H7 (cell line): ENCODE data around the gene SFXN3. TPM values are rescaled to one million over a fixed set of nuclear protein-coding genes. Genes with fewer than 3 reads are reported as not detected.

Experiments used
- DNase-seq: peaks from one replicate; pipeline ENCODE4 v3.0.0; 2012
- H3K27me3 ChIP-seq: 2 replicates; pipeline ENCODE4 v1.6.0; 2011; ENCODE audit warnings: mild to moderate bottlenecking, low read length; ENCODE audit not compliant: control insufficient read depth, insufficient read depth
- H3K36me3 ChIP-seq: replicated peaks from 2 replicates; pipeline ENCODE4 v1.5.1; 2011; ENCODE audit warnings: low read length; ENCODE audit not compliant: control insufficient read depth, insufficient read depth
- H3K4me3 ChIP-seq: 2 replicates; pipeline ENCODE4 v1.5.1; 2011; ENCODE audit warnings: low read depth, mild to moderate bottlenecking, control low read depth, low read length, moderate library complexity; ENCODE audit not compliant: insufficient read depth
- total RNA-seq: library from RNA; depleted of rRNA; stranded (reverse); fragments of >200 nt; shearing (Covaris generic); gene quantifications from 2 replicates; pipeline ENCODE4 v1.2.3, GENCODE V29; 2014

SFXN3 gene
- total RNA-seq, 1 experiment from 2014 or later, result 4.1 TPM

GRCh38 chr10:101071885-101072433 is 40.9 kb downstream of the SFXN3 start:
- peaks cover 40% of the 10 kb centered on the region for H3K27me3 ChIP-seq

DNA sequence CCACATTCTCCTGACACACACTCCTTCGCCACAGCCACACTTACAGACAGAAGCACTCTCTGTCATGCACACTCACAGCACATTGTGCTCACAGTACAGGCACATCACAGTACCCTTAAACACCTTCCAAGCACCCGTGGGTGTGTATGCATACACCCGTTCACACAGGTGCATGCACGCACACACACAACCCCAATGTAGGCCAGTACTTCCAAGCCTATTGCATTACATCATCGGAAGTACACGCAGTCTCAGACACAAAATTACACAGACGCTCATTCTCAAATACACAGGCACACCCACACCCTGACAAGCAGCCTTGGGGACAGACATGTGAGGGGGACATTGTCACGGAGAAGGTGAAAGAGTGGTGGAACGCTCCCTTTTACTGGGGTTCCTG is 41.9 kb downstream of the SFXN3 start:
- Histone ChIP-seq H3K4me3 (no peak overlapping the region), H3K27me3 (peaks cover 33% of the 10 kb centered on the region), H3K36me3 (no peaks in the 10 kb centered on the region)
- DNase-seq, result peak; percentile 22

More at GRCh38 chr10:101071885-101072433, 40.9 kb downstream of the SFXN3 start:
- DNase-seq, result peak; percentile 44
- H3K36me3 ChIP-seq, result no peaks in the 10 kb centered on the region
- no peak overlapping the region for H3K4me3 ChIP-seq

- peak; percentile 79 for DNase-seq
- H3K4me3 ChIP-seq, result 0 out of 2 replicates have a peak overlapping the region, but pooled peaks have one; percentile 3
- H3K36me3 ChIP-seq, result no peaks in the 10 kb centered on the region
- H3K27me3 ChIP-seq, result peaks cover 36% of the 10 kb centered on the region
These were observed 42.6 kb downstream of the SFXN3 start for GRCh38 chr10:101073631-101074030.

DNA sequence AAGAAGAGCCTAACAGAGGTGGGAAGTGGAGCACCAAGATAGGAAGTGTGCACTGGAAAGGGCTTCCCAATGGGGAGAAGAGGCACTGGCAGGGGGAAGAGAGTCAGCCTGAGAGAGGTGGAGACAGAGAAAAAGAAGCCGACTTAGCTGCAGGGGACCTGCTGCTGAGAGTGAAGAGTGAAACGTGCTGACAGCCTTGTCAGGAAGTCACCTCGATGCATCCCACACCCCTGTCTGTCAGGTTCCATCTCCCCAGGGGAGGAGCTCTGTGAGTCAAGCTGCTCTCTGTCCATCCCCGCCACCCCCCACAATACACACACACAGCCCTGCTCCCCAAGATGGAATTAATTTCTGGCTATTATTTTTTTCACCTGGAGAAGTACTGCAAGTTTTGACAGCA is 44.7 kb downstream of the SFXN3 start:
- peak; percentile 54 for DNase-seq
- Histone ChIP-seq H3K36me3 (no peaks in the 10 kb centered on the region), H3K27me3 (peaks cover 42% of the 10 kb centered on the region), H3K4me3 (no peak overlapping the region)

GRCh38 chr10:101076630-101077029 is 45.6 kb downstream of the SFXN3 start:
- DNase-seq, result no peak
- H3K27me3 ChIP-seq, result peaks cover 46% of the 10 kb centered on the region
- H3K36me3 ChIP-seq, result no peaks in the 10 kb centered on the region
- H3K4me3 ChIP-seq, result no peak overlapping the region

DNA sequence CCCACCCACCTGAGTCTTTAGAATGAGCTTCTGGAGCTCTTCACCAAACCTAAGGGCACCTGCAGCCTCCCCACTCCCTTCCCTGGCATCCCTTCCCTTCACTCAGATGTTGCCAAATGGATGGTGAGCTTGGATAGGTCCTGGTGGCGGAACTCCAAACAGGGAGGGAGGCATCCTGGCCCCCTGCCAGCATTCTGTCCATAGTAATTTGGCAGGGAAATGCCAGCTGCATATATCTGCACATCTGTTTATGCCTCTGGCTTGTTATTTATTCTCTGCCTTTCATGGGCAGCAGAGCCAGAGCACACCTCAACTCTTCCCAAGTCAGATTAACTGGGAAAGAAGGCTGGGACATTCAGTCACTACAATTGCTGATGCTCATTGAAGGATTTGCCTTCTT is 48.8 kb downstream of the SFXN3 start:
- H3K4me3 ChIP-seq, result no peak overlapping the region
- no peak for DNase-seq
- no peaks in the 10 kb centered on the region for H3K36me3 ChIP-seq
- H3K27me3 ChIP-seq, result peaks cover 25% of the 10 kb centered on the region

DNA sequence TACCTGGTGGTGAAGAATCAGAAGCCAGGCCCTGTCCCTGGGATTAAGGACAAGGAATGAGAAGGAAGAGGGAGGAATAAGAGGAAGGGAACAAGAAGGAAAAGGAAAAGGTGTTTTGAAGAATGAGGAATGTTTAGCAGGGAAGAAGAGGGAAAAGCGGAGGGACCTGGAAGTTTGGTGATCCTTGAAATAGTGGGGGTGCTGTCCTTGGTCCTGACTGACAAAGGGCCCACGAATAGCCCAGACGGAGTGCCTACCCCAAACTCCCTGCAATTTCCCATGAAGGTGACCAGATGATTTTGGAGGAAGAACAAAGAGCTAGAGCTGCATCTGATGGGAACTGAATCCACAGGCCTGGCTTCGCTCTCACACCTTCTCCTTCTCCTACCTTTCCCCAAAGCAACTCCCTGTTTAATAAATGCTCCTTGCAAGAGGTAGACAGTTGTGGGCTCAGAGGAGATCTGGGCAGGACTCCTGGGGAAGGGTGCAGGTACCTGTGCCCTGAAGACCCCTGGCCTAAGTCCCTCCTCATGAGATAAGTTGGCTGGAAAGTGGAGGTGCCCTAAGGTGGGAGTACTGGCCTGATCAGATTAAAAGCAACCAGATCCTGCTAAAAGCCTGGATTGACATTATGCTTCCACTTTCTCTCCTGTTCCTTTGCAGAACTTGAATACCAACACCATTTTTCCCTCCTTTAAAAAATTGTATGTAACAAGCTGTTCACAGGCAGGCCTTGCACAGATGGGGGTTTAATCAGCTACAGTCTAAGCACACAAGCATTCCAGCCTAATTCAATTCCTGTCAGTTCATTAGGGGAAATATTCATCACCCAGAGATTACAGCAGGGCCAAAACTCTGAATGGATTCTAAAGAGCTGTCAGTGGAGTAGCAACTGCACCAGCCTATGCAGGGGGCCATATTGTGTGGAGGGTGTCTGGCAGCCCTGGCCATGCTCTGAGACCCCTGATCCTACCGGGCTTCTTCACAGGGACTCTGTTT is 50.2 kb downstream of the SFXN3 start:
- Histone ChIP-seq H3K27me3 (peaks cover 21% of the 10 kb centered on the region), H3K36me3 (no peaks in the 10 kb centered on the region), H3K4me3 (no peak overlapping the region)
- peak; percentile 81 for DNase-seq

- no peak for DNase-seq
- no peaks in the 10 kb centered on the region for H3K36me3 ChIP-seq
- peaks cover 10% of the 10 kb centered on the region for H3K27me3 ChIP-seq
- no peak overlapping the region for H3K4me3 ChIP-seq
These were observed 54.8 kb downstream of the SFXN3 start for GRCh38 chr10:101085846-101086245.

- H3K27me3 ChIP-seq, result peaks cover 3% of the 10 kb centered on the region
- H3K4me3 ChIP-seq, result no peak overlapping the region
- H3K36me3 ChIP-seq, result no peaks in the 10 kb centered on the region
- DNase-seq, result no peak
These were observed 56.3 kb downstream of the SFXN3 start for GRCh38 chr10:101087376-101087775.

GRCh38 chr10:101087965-101088364 is 56.9 kb downstream of the SFXN3 start:
- no peaks in the 10 kb centered on the region for H3K36me3 ChIP-seq
- no peak overlapping the region for H3K4me3 ChIP-seq
- no peaks in the 10 kb centered on the region; the same call in 1 of the 2 replicates for H3K27me3 ChIP-seq
- DNase-seq, result no peak

- DNase-seq, result no peak
- Histone ChIP-seq H3K36me3 (no peaks in the 10 kb centered on the region), H3K27me3 (no peaks in the 10 kb centered on the region), H3K4me3 (no peak overlapping the region)
These were observed 58.7 kb downstream of the SFXN3 start for GRCh38 chr10:101089520-101090299.

- no peaks in the 10 kb centered on the region for H3K36me3 ChIP-seq
- no peak for DNase-seq
- H3K4me3 ChIP-seq, result no peak overlapping the region
- H3K27me3 ChIP-seq, result no peaks in the 10 kb centered on the region
These were observed 59.6 kb downstream of the SFXN3 start for GRCh38 chr10:101090597-101090996.
